Muscle layer of duodenum (tissue), 2 donors: ENCODE data around the gene FAM180B.
A peak's percentile ranks its signal among the peaks of the same experiment; 100 is the strongest.

Experiments
- H3K27ac ChIP-seq: one replicate; pipeline ENCODE4 v1.7.0; 2013; ENCODE audit warnings: mild to moderate bottlenecking, low read length
- H3K27me3 ChIP-seq: one replicate; pipeline ENCODE4 v1.7.0; 2013; ENCODE audit warnings: low read depth, mild to moderate bottlenecking, control low read depth, low read length
- H3K36me3 ChIP-seq, 2 donors: one replicate each; pipeline ENCODE4 v1.7.0; 2013; ENCODE audit warnings: low read length in 2 of 2, control low read depth in 1 of 2, mild to moderate bottlenecking in 1 of 2; ENCODE audit not compliant: insufficient read depth in 2 of 2, control insufficient read depth in 1 of 2
- H3K4me1 ChIP-seq, 2 donors: one replicate each; pipeline ENCODE4 v1.7.0; 2013; ENCODE audit warnings: low read length in 2 of 2, mild to moderate bottlenecking in 2 of 2, control low read depth in 1 of 2, moderate library complexity in 1 of 2; ENCODE audit not compliant: insufficient read depth in 2 of 2, control insufficient read depth in 1 of 2
- H3K4me3 ChIP-seq, 2 donors: one replicate each; pipeline ENCODE4 v1.7.0; 2013; ENCODE audit warnings: low read length in 2 of 2, low read depth in 1 of 2, mild to moderate bottlenecking in 1 of 2
- H3K9me3 ChIP-seq, 2 donors: one replicate each; pipeline ENCODE4 v1.7.0; 2013; ENCODE audit warnings: low read length in 2 of 2, control low read depth in 1 of 2, mild to moderate bottlenecking in 1 of 2; ENCODE audit not compliant: control insufficient read depth in 1 of 2
- donor health status: healthy.

FAM180B gene

GRCh38 chr11:47570651-47571356 lies 15.7 kb upstream of the FAM180B start:
- Histone ChIP-seq H3K27ac (no peak overlapping the region), H3K9me3 (no peaks in the 10 kb centered on the region), H3K4me1 (peaks cover 0 to 9% of the 10 kb centered on the region in 2 donors), H3K27me3 (no peaks in the 10 kb centered on the region), H3K36me3 (peaks cover 30 to 56% of the 10 kb centered on the region in 2 donors), H3K4me3 (no peak overlapping the region)

GRCh38 chr11:47571357-47571729 lies 15.1 kb upstream of the FAM180B start:
- no peaks in the 10 kb centered on the region for H3K27me3 ChIP-seq
- H3K9me3 ChIP-seq = no peaks in the 10 kb centered on the region
- no peak overlapping the region for H3K4me3 ChIP-seq
- no peak overlapping the region for H3K27ac ChIP-seq
- peaks cover 0 to 4% of the 10 kb centered on the region in 2 donors for H3K4me1 ChIP-seq
- H3K36me3 ChIP-seq = peaks cover 30 to 56% of the 10 kb centered on the region in 2 donors

- no peak overlapping the region for H3K27ac ChIP-seq
- no peaks in the 10 kb centered on the region for H3K9me3 ChIP-seq
- no peaks in the 10 kb centered on the region for H3K27me3 ChIP-seq
- no peaks in the 10 kb centered on the region for H3K4me1 ChIP-seq
- peaks cover 30 to 56% of the 10 kb centered on the region in 2 donors for H3K36me3 ChIP-seq
- no peak overlapping the region for H3K4me3 ChIP-seq
Observed at GRCh38 chr11:47571895-47572294, 14.6 kb upstream of the FAM180B start.

DNA sequence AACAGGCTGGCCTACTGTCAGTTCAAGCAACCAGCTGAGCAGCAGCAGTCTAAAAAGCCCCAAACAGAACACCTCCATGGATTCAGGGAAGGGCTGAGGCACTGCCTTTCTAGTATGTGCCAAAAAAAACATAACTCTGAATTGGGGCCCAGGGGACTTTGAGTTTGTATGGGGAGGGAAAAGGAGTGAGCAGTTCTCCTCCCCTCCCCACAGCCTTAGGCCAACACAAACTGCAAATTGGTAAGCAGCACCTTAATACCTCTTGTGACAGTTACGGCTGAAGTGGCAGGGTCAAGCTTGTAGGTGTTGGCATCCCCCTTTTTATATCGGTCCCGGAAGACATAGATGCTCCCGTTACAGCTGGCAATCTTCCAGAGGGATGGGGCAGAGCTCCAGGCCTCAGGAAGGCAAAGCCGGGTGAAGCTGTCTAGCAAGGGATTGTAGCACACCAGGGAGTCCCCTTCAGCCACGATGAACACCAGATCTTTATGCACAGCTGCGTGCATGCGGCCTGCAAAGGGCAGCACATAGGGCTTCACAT lies 13.7 kb upstream of the FAM180B start:
- Histone ChIP-seq H3K27ac (no peak overlapping the region), H3K9me3 (no peaks in the 10 kb centered on the region), H3K27me3 (no peaks in the 10 kb centered on the region), H3K4me1 (peaks cover 0 to 6% of the 10 kb centered on the region in 2 donors), H3K36me3 (peaks cover 35 to 56% of the 10 kb centered on the region in 2 donors), H3K4me3 (no peak overlapping the region)

GRCh38 chr11:47573321-47573720 lies 13.2 kb upstream of the FAM180B start:
- H3K27me3 ChIP-seq = no peaks in the 10 kb centered on the region
- H3K4me3 ChIP-seq = no peak overlapping the region
- H3K36me3 ChIP-seq = peaks cover 35 to 56% of the 10 kb centered on the region in 2 donors
- H3K9me3 ChIP-seq = no peaks in the 10 kb centered on the region
- peaks cover 5 to 12% of the 10 kb centered on the region in 2 donors for H3K4me1 ChIP-seq
- H3K27ac ChIP-seq = no peak overlapping the region

DNA sequence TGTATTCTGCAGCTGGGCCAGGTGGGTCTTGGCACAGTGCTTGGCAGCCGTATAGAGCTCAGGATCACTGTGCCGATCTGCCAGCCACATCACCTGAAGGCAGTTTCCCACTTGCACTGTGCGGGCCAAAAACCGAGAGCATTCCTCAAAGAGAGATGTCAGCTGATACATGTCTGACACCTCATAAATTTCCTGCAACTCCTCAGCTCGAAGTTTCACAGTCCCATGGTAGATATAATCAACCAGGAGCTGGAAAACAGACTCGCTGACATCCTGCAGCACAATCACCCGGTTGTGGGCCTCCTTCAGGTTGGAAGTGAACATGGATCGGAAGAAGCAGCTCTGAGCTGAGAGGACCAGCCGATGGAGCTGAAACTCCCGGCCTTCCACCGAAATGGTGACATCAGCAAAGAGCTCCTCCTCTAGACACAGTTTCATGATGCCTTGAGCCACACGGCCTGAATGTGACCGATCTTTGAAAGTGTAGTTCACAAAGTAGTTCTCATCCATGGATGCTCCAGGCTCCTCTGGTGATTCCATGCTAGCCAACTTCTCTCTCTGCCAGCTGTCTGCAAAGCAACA lies 8.9 kb upstream of the FAM180B start:
- no peaks in the 10 kb centered on the region for H3K9me3 ChIP-seq
- peaks cover 41 to 49% of the 10 kb centered on the region in 2 donors for H3K36me3 ChIP-seq
- H3K27ac ChIP-seq = peak overlapping the region; percentile 84
- H3K4me3 ChIP-seq = peak overlapping the region; percentile 98 to 99
- H3K4me1 ChIP-seq = peaks cover 18 to 26% of the 10 kb centered on the region in 2 donors
- no peaks in the 10 kb centered on the region for H3K27me3 ChIP-seq

- H3K36me3 ChIP-seq = peaks cover 36 to 49% of the 10 kb centered on the region in 2 donors
- no peaks in the 10 kb centered on the region for H3K9me3 ChIP-seq
- no peaks in the 10 kb centered on the region for H3K27me3 ChIP-seq
Observed at GRCh38 chr11:47578524-47579494, 7.7 kb upstream of the FAM180B start, which contains the start of the genes KBTBD4 and NDUFS3. Gene KBTBD4 (minus strand): TSS chr11:47578970. CDS start chr11:47578951, 19 bp downstream. Gene NDUFS3 (plus strand): TSS chr11:47579074. CDS start chr11:47579092, 18 bp downstream.

DNA sequence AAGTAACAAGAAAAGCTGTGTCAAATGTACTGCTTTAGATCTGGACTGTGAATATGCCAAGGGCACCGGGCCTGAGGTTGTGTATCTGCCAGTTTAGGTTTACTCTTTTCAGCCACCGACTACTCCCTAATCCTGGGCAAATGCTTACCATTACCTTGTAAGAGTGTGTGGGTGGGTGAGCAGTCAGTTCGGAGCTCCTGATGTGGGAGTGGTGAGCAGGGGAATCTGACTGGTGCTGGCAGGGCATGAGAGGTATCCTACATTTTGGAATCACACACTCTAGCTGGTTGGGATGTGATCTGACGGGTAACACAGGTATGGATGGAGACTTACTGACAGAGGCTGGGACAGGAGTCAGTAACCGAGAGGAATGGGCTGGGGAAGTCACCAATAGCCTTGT lies 2.6 kb upstream of the FAM180B start:
- peaks cover 35 to 47% of the 10 kb centered on the region in 2 donors for H3K36me3 ChIP-seq
- no peak overlapping the region for H3K27ac ChIP-seq

More at GRCh38 chr11:47578524-47579494, 7.7 kb upstream of the FAM180B start, which contains the start of the genes KBTBD4 and NDUFS3:
- Histone ChIP-seq H3K4me1 (peaks cover 18 to 26% of the 10 kb centered on the region in 2 donors), H3K27ac (peak within 1 kb of the TSS; percentile 84), H3K4me3 (peak within 1 kb of the TSS; percentile 98 to 99)

DNA sequence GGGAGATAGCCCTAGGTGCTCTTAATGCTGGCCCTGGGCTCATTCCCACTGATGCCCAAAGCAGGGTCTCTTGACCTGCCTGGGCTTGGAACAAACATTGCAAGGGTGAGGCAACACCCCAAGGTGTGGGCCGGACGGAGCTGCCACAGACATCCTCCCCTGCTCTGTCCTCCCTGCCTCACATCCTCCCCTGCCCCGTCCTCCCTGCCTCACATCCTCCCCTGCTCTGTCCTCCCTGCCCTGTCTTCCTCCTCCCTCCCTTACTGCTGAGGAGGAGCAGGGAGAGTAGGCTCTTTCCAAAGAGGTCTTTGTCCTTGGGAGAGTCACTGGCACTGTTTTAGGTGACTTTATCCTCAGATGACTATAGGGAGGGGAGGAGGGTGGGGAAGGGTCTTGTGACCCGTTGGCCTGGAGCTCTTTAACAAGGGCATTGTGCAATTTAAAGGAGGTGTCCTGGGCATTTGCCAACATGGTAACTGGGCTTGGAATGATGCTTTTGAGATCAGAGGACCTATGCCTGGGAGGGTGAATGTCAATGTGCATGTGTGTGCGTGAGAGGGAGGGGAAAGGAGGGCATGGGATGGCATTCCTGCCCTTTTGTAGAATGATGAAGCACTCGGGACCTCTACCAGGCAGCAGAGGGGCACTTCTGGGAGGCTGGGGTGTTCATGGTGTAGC lies 700 bp downstream of the FAM180B start:
- Histone ChIP-seq H3K4me1 (peaks cover 0 to 17% of the 10 kb centered on the region in 2 donors), H3K9me3 (no peaks in the 10 kb centered on the region), H3K36me3 (peaks cover 19 to 31% of the 10 kb centered on the region in 2 donors), H3K27me3 (no peaks in the 10 kb centered on the region), H3K27ac (no peak overlapping the region), H3K4me3 (no peak overlapping the region)

More for the DNA sequence above, 2.6 kb upstream of the FAM180B start:
- H3K4me3 ChIP-seq = no peak overlapping the region
- H3K27me3 ChIP-seq = no peaks in the 10 kb centered on the region
- peaks cover 12 to 24% of the 10 kb centered on the region in 2 donors for H3K4me1 ChIP-seq
- H3K9me3 ChIP-seq = no peaks in the 10 kb centered on the region

- Histone ChIP-seq H3K36me3 (peaks cover 13 to 25% of the 10 kb centered on the region in 2 donors), H3K4me3 (no peak overlapping the region), H3K27ac (no peak overlapping the region), H3K9me3 (no peaks in the 10 kb centered on the region), H3K4me1 (peaks cover 0 to 17% of the 10 kb centered on the region in 2 donors), H3K27me3 (peaks cover 5% of the 10 kb centered on the region)
Observed at GRCh38 chr11:47587723-47588326, 1.3 kb downstream of the FAM180B start.
